ENCODE data around the gene TAF4B. TPM values are rescaled to one million over a fixed set of nuclear protein-coding genes. Genes with fewer than 3 reads are reported as not detected.

Gene TAF4B
- total RNA-seq, 4 donors from 2014 or later = 5.1 to 9.2 (median 6.7) TPM

GRCh38 chr18:26312199-26312598, 86.0 kb downstream of the TAF4B start:
- no peaks in the 10 kb centered on the region for H3K9me3 ChIP-seq
- H3K4me3 ChIP-seq = no peak overlapping the region
- ATAC-seq (no peak), DNase-seq (no peak)
- H3K4me1 ChIP-seq = no peaks in the 10 kb centered on the region
- no peaks in the 10 kb centered on the region for H3K36me3 ChIP-seq
- no peaks in the 10 kb centered on the region for H3K27me3 ChIP-seq
- no peak overlapping the region for H3K27ac ChIP-seq
- in situ Hi-C loops (cut with MboI; ENCODE audit: low sequenced_read_pairs in 4 of 4) (no loop called here), intact Hi-C loops (cut with DNase I; ENCODE audit: low total_unique reads) (no loop called here)
- no peak for TF ChIP-seq CTCF (IDR thresholded peaks at IDR 0.05 in 4 of 5, conservative IDR thresholded peaks at IDR 0.05 in 1 of 5)
- no peak for TF ChIP-seq POLR2A (IDR thresholded peaks at IDR 0.05)

GRCh38 chr18:26317398-26317797, 91.2 kb downstream of the TAF4B start:
- no peak overlapping the region for H3K4me3 ChIP-seq
- no peaks in the 10 kb centered on the region for H3K9me3 ChIP-seq
- DNase-seq (no peak), ATAC-seq (no peak)
- in situ Hi-C loops (cut with MboI; ENCODE audit: low sequenced_read_pairs in 4 of 4) = no loop called here
- no peaks in the 10 kb centered on the region for H3K4me1 ChIP-seq
- no peaks in the 10 kb centered on the region for H3K27me3 ChIP-seq
- TF ChIP-seq CTCF (IDR thresholded peaks at IDR 0.05 in 4 of 5, conservative IDR thresholded peaks at IDR 0.05 in 1 of 5) (no peak), POLR2A (IDR thresholded peaks at IDR 0.05) (no peak)
- intact Hi-C loops (cut with DNase I; ENCODE audit: low total_unique reads) = no loop called here
- H3K36me3 ChIP-seq = no peaks in the 10 kb centered on the region
- no peak overlapping the region for H3K27ac ChIP-seq

GRCh38 chr18:26320686-26321085, 94.4 kb downstream of the TAF4B start:
- in situ Hi-C loops (cut with MboI; ENCODE audit: low sequenced_read_pairs in 4 of 4) = no loop called here
- TF ChIP-seq CTCF (IDR thresholded peaks at IDR 0.05 in 4 of 5, conservative IDR thresholded peaks at IDR 0.05 in 1 of 5) (no peak), POLR2A (IDR thresholded peaks at IDR 0.05) (no peak)
- intact Hi-C loops (cut with DNase I; ENCODE audit: low total_unique reads) = no loop called here
- DNase-seq (no peak), ATAC-seq (no peak)
- no peak overlapping the region for H3K4me3 ChIP-seq
- H3K4me1 ChIP-seq = no peaks in the 10 kb centered on the region
- H3K27me3 ChIP-seq = no peaks in the 10 kb centered on the region
- no peak overlapping the region for H3K27ac ChIP-seq
- no peaks in the 10 kb centered on the region for H3K36me3 ChIP-seq
- no peaks in the 10 kb centered on the region for H3K9me3 ChIP-seq

- Histone ChIP-seq H3K9me3 (no peaks in the 10 kb centered on the region), H3K27me3 (no peaks in the 10 kb centered on the region), H3K4me1 (no peaks in the 10 kb centered on the region), H3K36me3 (no peaks in the 10 kb centered on the region), H3K27ac (no peak overlapping the region), H3K4me3 (no peak overlapping the region)
- ATAC-seq (no peak), DNase-seq (no peak)
- TF ChIP-seq POLR2A (IDR thresholded peaks at IDR 0.05) = no peak
- TF ChIP-seq CTCF (IDR thresholded peaks at IDR 0.05 in 4 of 5, conservative IDR thresholded peaks at IDR 0.05 in 1 of 5) = no peak
- in situ Hi-C loops (cut with MboI; ENCODE audit: low sequenced_read_pairs in 4 of 4) = no loop called here
- intact Hi-C loops (cut with DNase I; ENCODE audit: low total_unique reads) = no loop called here
Measured at GRCh38 chr18:26322890-26323653, 96.8 kb downstream of the TAF4B start.

- TF ChIP-seq CTCF (IDR thresholded peaks at IDR 0.05 in 4 of 5, conservative IDR thresholded peaks at IDR 0.05 in 1 of 5) (no peak), POLR2A (IDR thresholded peaks at IDR 0.05) (no peak)
- ATAC-seq (no peak), DNase-seq (no peak)
- intact Hi-C loops (cut with DNase I; ENCODE audit: low total_unique reads) (no loop called here), in situ Hi-C loops (cut with MboI; ENCODE audit: low sequenced_read_pairs in 4 of 4) (no loop called here)
- H3K36me3 ChIP-seq = no peaks in the 10 kb centered on the region
- H3K4me1 ChIP-seq = no peaks in the 10 kb centered on the region
- H3K9me3 ChIP-seq = no peaks in the 10 kb centered on the region
- H3K4me3 ChIP-seq = no peak overlapping the region
- no peaks in the 10 kb centered on the region for H3K27me3 ChIP-seq
- H3K27ac ChIP-seq = no peak overlapping the region
Measured at GRCh38 chr18:26325771-26326170, 99.5 kb downstream of the TAF4B start.

Measured in gastrocnemius medialis (tissue), 4 donors.